KOPT-K1 (cell line): ENCODE results near the gene KIAA0232.
A peak's percentile ranks its signal among the peaks of the same experiment; 100 is the strongest.
"Not testable (repeated sequence)": the region's sequence is repeated elsewhere in the genome, so short reads cannot be mapped to it uniquely, and the experiment has no call there.

ENCODE experiments used
- H3K27ac ChIP-seq: fragments of 200-600 bp; sonication (generic); 2 replicates; pipeline ENCODE4 v1.5.1; 2016; ENCODE audit warnings: antibody characterized with exemption, mild to moderate bottlenecking, low read depth, low read length; ENCODE audit not compliant: poor library complexity, severe bottlenecking
- H3K36me3 ChIP-seq: fragments of 200-600 bp; sonication (generic); 2 replicates; pipeline ENCODE4 v1.5.1; 2017; ENCODE audit warnings: antibody characterized with exemption, mild to moderate bottlenecking, low read length, moderate library complexity; ENCODE audit not compliant: insufficient read depth
- H3K9me3 ChIP-seq: fragments of 200-600 bp; sonication (generic); 2 replicates; pipeline ENCODE4 v1.5.1; 2017; ENCODE audit warnings: antibody characterized with exemption, low read length, mild to moderate bottlenecking; ENCODE audit not compliant: insufficient read depth, poor library complexity, severe bottlenecking

The KIAA0232 gene

DNA sequence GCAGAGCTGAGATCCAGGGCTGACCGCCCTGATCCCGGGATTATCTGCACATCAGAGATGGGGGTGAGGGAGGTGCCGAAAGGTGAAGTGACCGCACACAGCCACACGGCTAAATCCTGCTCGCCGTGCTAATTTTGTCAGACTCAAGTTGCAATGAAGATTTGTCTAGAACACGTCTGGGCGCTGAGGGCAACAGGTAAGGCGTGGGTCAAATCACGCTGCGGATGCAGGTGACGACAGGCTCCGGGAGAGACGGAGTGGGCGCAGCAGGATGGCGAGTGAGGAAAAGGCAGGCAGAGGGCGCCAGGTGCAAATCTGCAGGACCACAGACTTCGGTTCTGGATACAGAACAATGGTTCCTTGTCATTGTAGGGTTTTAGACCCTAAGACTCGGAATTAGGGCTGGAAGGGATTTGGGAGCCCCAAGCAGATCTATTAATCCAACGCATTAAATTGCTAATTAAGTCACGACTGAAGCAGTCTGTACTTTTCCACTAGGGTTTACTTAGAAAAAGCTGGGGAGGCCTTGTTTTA, 125.2 kb downstream of the KIAA0232 start:
- H3K9me3 ChIP-seq: no peaks in the 10 kb centered on the region
- no peaks in the 10 kb centered on the region for H3K36me3 ChIP-seq
- no peak overlapping the region for H3K27ac ChIP-seq

DNA sequence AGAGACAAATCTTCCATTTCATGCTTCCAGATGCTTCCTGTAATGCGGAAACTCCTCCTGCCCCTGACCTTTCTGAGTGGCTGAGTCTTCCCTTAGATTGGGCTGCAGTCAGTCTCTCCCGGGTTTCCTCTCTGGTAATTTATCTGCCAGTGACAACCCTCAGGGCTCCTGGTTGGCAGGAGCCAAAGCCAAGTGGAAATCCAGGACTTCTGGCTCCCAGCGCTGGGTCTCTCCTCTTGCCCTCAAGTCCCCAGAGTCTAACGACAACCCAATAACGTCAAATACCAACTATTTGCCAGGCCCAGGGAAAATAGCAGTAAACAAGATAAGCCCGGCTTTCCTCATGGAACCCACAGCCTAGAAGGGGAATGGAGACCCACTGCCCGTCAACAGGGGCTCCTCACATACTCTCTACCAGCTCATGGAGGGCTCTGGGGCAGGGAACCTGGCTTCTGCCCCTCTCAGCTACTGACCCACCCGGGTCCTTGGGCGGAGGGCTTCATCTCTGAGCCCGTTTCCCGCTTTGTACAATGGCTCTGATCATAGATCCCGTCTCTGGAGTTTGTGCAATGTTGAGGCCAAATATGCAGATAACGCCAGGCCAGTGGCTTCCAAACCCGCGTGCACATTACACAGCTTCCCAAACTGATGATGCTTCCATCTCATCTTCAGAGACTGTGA, 126.0 kb downstream of the KIAA0232 start:
- no peaks in the 10 kb centered on the region for H3K36me3 ChIP-seq
- no peaks in the 10 kb centered on the region for H3K9me3 ChIP-seq
- peak overlapping the region; percentile 97 for H3K27ac ChIP-seq

DNA sequence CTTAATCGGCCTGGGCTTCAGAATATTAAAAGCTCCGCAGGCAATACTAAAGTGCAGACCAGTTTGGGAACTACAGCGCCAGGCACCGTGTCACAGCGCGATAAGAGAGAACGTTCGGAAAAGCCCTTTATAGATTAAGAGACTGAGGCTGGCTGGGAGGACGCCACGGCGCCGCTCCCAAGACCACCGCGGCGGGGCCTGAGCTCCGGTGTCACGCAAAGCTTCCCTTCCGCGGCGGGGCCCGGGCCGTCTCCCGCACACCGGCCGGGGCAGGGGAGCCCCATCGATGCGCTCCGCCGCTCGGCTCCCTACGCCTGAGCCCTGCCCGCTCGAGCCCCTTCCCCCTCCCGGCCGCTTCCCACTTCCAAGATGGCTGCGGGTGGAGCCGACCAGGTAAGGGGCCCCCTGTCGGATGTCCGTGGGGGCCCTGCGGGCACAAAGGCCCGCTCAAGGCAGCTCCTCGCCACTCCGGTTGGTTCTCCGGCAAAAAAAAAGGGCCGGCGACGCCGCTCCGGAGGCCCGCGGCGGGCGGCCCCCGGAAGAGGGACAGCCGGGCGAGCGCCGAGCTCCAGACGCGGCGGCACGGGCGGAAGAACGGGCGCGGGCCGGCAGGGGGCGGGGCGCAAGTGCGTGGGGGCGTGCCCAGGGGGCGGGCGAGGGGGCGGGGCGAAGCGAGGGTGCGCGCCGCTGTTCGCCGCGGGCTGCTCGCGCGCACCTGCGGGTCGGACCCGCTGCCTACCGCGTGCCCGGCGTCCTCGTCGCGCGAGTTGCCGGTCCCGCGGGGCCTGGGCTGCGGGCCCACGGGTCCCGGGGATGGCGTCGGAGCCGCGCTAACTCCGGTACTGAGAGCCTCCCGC, 126.8 kb downstream of the KIAA0232 start, which contains the start of gene TBC1D14:
TSS of gene TBC1D14 (plus strand) at position 714 of the 857 bp plus-strand sequence. CDS start 13,564 bp downstream, outside the sequence.
- no peaks in the 10 kb centered on the region for H3K9me3 ChIP-seq
- no peaks in the 10 kb centered on the region for H3K36me3 ChIP-seq
- peak within 1 kb of the TSS; percentile 97 for H3K27ac ChIP-seq

DNA sequence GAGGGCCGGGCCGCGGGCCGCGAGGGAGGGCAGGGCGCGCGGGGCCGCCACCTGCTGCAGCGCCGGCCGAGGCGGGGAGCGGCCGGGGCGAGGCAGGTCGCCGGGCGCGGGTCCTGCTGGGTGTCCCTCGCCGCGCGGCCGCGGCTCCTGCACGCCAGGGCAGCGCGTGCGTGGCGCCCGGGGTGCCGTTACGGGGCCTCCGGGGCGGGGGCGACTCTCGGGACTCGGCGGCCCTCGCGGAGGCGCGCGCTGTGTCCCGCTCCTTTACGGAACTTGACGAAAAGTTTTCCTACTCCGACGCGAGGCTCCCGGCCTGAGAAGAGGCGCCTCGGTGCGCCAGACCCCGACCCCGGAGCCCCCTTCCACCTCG, 127.4 kb downstream of the KIAA0232 start:
- H3K9me3 ChIP-seq: no peaks in the 10 kb centered on the region
- no peaks in the 10 kb centered on the region for H3K36me3 ChIP-seq
- peak overlapping the region; percentile 97 for H3K27ac ChIP-seq

DNA sequence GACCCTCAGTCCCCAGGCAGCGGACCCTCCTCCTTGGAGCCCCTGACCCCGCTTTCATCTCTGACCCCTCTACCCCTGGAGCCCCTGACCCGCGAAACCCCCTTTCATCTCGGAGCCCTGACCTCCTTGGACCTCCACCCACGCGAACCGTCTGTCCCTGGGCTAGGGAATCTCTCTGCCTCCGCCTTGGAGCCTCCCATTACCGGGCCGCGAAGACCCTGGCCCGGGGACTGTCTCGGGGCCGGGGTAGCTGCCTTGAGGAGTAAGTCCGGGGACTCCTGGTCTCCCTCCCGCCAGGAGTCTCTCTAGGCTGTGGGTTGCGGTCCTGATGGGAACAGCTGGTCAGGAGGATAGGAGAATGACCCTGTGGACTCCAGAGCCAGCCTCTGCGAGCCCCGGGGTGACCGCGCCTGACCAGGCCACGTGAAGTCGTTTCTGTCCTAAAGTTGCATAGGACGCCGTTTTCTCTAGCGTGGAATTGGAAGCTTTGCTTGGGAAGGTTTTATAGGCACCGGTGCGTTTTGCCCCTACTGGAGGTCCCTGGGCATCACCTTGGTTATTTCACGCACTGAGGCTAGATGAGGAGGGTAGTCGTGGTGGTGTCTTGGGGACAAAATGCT, 127.9 kb downstream of the KIAA0232 start:
- H3K36me3 ChIP-seq: no peaks in the 10 kb centered on the region
- no peaks in the 10 kb centered on the region for H3K9me3 ChIP-seq
- peak overlapping the region; percentile 97 for H3K27ac ChIP-seq

DNA sequence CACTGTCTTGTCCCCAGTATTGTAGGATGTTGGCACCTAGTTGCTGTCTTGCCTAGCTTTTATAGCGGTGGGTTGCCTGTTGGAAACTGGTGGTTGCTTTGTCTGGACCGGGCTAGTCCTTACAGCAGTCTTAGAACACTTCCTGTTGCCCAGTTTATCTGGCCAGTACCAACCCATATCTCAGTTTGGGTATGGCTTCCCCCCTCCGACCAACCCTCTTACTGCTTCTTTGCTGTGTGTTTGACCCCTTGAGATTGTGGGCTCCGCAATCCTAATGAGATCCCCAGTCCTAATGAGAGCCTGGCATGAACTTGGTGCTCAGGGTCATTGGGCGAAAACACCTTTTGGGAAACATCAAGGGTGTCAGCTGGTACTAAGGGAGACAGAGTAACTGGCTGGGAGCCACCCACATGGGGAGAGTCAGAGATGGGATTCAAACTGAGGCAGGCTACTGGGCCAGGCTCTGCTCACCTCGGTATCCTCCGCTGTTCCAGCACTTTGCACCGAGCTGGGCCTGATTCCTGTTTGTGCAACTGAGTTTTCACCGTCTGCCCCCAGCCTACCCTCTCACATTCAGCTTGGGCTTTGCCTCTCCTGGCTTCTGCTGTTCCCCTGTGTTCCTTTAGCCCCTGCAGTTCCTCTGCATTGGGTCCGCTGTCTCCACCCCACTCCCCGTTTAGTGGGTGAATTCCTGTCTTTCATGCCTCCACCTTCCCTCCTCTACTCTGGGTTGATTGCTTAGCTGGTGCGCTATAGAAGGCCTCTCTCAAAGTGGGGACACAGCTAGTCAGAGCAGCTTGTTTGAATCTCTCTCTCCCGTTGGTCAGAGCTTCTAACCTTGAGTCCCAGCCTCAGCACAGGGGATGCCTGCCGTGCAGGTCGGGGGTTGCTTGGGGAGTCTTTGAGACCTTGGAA, 128.7 kb downstream of the KIAA0232 start:
- no peaks in the 10 kb centered on the region for H3K9me3 ChIP-seq
- no peak overlapping the region for H3K27ac ChIP-seq
- H3K36me3 ChIP-seq: no peaks in the 10 kb centered on the region

DNA sequence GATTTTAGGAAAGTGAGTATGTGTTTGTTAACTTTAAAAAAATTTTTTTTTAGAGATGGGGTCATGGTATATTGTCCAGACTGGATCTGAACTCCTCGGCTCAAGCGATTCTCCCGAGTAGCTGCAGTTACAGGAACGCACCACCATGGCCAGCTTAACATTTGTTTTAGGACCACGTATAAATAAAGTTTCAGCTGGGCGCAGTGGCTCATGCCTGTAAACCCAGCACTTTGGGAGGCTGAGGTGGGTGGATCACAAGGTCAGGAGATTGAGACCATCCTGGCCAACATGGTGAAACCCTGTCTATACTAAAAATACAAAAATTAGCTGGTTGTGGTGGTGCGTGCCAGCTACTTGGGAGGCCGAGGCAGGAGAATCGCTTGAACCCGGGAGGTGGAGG, 129.4 kb downstream of the KIAA0232 start:
- H3K36me3 ChIP-seq, H3K9me3 ChIP-seq, H3K27ac ChIP-seq: not testable (repeated sequence)

DNA sequence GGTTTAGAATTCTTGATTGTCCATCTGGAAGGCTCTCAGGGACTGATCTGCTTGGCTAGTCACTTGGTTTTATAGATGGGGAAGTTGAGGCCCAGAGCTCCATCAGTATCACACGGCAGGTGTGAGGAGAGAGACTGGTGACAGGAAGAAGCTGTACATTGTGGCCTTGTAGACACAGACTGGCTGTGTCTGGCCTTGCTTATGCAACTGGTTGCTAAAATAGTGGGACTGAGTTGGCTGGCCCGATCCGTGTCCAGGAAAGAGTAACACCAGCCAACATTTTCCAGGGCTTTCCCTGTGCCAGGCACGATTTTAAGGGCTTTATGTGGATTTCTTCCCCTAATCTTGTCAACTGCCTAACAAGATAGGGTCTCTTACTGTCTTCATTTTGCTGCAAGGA, 129.9 kb downstream of the KIAA0232 start:
- Histone ChIP-seq H3K9me3 (no peaks in the 10 kb centered on the region), H3K27ac (no peak overlapping the region), H3K36me3 (peaks cover 6% of the 10 kb centered on the region; the same call in 1 of the 2 replicates)

DNA sequence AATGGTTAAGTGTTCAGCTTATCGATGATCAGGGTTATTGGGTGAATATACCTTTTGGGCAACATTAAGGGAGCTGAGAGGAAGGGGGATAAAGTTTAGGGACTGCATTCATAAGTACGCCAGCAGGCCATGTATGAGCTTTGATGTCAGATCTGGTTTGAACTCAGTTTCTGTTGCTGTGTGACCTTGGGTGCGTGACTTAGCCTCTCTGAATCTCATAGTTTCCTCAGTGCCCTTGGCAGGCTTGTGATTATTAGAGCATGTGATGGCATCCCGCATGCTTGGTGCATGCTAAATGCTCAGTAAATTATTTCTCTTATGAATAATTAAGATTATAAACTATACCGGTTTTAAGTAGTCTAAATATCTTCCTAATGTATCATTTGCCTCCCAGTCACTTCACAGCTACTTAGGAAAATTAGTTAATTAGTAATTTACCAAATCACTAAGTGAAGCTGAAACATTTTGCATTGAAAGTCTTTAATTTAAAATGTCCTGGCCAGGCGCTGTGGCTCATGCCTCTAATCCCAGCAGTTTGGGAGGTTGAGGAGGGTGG, 130.9 kb downstream of the KIAA0232 start:
- H3K27ac ChIP-seq: no peak overlapping the region
- peaks cover 6% of the 10 kb centered on the region; the same call in 1 of the 2 replicates for H3K36me3 ChIP-seq
- no peaks in the 10 kb centered on the region for H3K9me3 ChIP-seq

DNA sequence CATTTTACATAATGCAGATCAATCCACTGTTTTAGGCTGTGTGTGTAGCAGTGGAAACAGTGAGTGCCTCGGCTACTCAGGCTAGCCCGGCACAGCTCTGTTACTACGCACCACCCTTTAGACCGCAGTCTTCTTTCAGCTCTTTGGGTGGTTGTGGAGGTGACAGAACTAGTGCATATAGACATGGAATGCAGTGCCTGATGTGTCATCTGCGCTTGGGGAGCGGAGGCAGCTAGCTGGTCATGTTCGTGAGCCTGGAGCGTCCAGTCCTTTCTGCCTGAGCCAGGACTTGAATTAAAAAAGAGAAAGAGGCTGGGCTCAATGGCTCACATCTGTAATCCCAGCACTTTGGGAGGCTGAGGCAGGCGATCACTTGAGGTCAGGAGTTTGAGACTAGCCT, 131.9 kb downstream of the KIAA0232 start:
- Histone ChIP-seq H3K9me3 (no peaks in the 10 kb centered on the region), H3K36me3 (peaks cover 6% of the 10 kb centered on the region; the same call in 1 of the 2 replicates), H3K27ac (no peak overlapping the region)

DNA sequence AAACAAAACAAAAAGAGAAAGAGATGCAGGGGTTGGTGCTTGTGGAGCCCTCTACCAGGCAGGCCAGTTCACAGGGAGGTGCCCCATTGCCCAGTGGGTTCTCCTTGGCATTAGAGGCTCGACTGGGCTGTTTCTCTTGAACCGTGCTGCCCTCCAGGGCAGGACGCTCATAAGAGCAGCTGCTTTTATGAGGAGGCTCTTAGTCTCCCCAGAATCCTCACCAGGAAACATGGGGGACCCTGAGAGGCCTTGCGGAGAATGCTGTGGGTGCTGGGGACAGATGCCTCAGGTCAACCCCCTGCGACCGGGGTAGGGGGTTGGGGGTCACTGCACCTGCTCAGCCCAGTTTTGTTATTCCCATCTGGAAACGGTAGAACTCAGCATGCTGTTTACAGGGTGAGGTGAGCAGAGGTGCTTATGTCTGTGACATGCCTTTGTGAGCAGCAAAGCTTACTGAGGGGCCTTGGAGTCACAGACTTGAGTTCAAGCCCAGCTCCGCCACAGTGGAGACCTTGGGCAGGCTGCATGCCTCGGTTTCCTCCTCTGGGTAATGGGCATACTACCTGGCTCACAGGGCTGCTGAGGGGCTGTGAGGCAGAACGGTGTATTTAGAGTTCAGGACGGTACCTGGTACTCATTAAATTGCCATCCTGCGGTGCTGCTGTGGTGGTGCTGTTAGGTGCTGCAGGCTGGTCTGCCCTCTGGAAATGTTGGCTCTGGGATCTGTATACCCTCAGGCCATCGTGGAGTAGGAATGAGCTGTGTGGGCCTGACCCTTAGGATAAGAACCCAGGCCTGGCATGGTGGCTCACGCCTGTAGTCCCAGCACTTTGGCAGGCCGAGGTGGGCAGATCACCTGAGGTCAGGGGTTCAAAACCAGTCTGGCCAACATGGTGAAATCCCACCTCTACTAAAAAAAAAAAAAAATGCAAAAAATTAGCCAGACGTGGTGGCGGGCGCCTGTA, 132.8 kb downstream of the KIAA0232 start:
- H3K9me3 ChIP-seq: no peaks in the 10 kb centered on the region
- H3K36me3 ChIP-seq: peaks cover 6% of the 10 kb centered on the region; the same call in 1 of the 2 replicates
- H3K27ac ChIP-seq: no peak overlapping the region

DNA sequence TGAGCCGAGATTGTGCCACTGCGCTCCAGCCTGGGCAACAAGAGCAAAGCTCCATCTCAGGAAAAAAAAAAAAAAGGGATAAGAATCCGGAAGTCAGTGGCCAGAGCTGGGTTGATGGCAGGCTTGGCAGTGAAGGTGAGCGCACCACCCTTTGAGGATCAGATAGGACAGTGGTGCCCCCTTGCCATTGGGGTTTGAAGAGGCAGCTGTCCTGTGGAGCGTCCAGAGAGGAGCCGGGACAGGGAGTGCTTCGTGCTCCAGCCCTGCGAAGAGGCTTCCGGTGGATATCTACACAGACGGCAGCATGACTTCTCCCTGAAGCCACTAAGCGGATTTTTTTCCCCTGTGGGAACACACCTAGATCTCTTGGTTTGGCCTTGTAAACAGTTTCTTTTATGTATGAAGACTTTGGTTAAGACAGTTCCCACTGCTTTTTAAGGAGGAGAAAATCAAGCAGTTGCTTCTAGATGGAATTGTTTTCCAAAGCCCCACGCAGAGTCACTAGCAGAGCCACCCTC, 133.6 kb downstream of the KIAA0232 start:
- Histone ChIP-seq H3K27ac (no peak overlapping the region), H3K36me3 (peaks cover 6% of the 10 kb centered on the region; the same call in 1 of the 2 replicates), H3K9me3 (no peaks in the 10 kb centered on the region)
